ENCODE results near the gene PNPLA8. TPM values are rescaled to one million over a fixed set of nuclear protein-coding genes. Genes with fewer than 3 reads are reported as not detected.

The PNPLA8 gene
- total and polyA plus RNA-seq, 2 of the 4 experiments (the other 2 are of a cell fraction): 7.0 to 14.5 TPM

DNA sequence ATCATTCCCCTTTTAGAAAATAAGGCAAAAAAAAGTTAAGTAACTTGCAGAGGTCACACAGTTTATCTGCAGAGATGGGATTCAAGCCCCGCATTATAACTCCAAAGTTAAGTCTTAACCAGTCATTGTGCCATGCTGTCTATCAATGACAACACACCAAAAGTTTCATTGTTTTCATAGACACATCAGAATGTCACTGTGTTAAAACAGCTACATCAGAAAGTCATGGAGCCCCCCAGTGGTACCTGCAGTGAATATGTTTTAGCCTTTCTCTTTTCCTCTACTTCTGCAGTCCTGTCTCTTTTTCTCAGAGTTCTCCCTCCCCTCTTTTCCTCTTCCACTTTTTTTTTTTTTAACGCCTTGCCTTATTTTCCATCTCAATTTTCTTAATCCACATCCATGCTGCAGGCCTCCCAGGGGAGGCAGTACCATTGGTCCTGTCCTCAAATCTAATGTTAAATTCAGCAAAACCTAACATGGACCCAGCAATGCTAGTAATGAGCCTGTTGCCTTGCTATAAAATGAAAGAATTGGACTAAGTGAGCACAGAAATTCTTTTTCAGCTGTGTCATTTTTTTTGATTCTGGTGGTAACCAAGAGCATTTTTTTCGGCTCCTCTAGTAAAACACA lies 65.9 kb downstream of the PNPLA8 start:
- H2AK5ac ChIP-seq (ENCODE audit: low read depth, low read length): no peak overlapping the region
- no peaks in the 10 kb centered on the region for H3K36me3 ChIP-seq (ENCODE audit: control insufficient read depth, insufficient read depth, low read length)
- no peak overlapping the region for H2AK9ac ChIP-seq (replicated peaks; ENCODE audit: low read depth, low read length, poor library complexity)
- H2BK5ac ChIP-seq (ENCODE audit: low read depth, low read length, poor library complexity, severe bottlenecking): no peak overlapping the region
- H3K4me2 ChIP-seq (ENCODE audit: low read depth, low read length): no peak overlapping the region
- H3K27me3 ChIP-seq (ENCODE audit: control insufficient read depth, insufficient read depth, low read length): peaks cover 37% of the 10 kb centered on the region
- no peak overlapping the region for H2BK120ac ChIP-seq (ENCODE audit: low read depth, low read length)
- H3K27ac ChIP-seq (ENCODE audit: insufficient read depth, low read length): no peak overlapping the region
- ATAC-seq (ENCODE audit: low read depth): peak; percentile 51; the same call in 1 of the 2 replicates
- DNase-seq: no peak
- H2BK20ac ChIP-seq (ENCODE audit: low read depth, low read length): no peak overlapping the region
- no peaks in the 10 kb centered on the region for H4K20me1 ChIP-seq (ENCODE audit: insufficient read depth, low read length)
- intact Hi-C loops (cut with micrococcal nuclease) (loop anchor here (1.0 kb wide), 1 partner anchor 279 kb away; no protein-coding TSS in a partner anchor), dilution Hi-C loops (cut with HindIII; ENCODE audit: low sequenced_read_pairs, unreplicated experiment) (no loop called here), in situ Hi-C loops (cut with MboI; ENCODE audit: low sequenced_read_pairs) (no loop called here)
- TF ChIP-seq RAD21 (IDR thresholded peaks at IDR 0.05; ENCODE audit: low read length) (peak; percentile 33; the same call in 1 of the 2 replicates), CTCF (conservative IDR thresholded peaks at IDR 0.05; ENCODE audit: low read depth, low read length) (peak; percentile 45), POLR2A (IDR thresholded peaks at IDR 0.05; ENCODE audit: low read depth, low read length) (no peak), FOS (IDR thresholded peaks at IDR 0.05; ENCODE audit: low read depth, low read length) (no peak), SMC3 (IDR thresholded peaks at IDR 0.05; ENCODE audit: low read depth, low read length) (peak; percentile 20; the same call in 1 of the 2 replicates)
- no peaks in the 10 kb centered on the region for H3K9me3 ChIP-seq (ENCODE audit: control insufficient read depth, insufficient read depth, low read length)
- no peak overlapping the region for H3K14ac ChIP-seq (replicated peaks; ENCODE audit: low read depth, low read length)
- no peaks in the 10 kb centered on the region; the same call in 1 of the 2 replicates for H3K4me1 ChIP-seq (ENCODE audit: control insufficient read depth, insufficient read depth, low read length)
- no TSS peak for BruUV-seq (replicated peaks)
- ChIA-PET CTCF (interaction anchor here (0.8 to 1.1 kb wide), 3 partner anchors 12 to 279 kb away, joined by 3 to 4 read pairs (median 4); no protein-coding TSS in a partner anchor), POLR2A (ENCODE audit: unreplicated experiment) (no interaction called here)
- H3K9ac ChIP-seq (ENCODE audit: low read depth, low read length): no peak overlapping the region
- H3K56ac ChIP-seq (ENCODE audit: extremely low read depth, insufficient read depth, low read length): no peak overlapping the region
- WGBS, 2 experiments (ENCODE audit: extremely low coverage in 2 of 2, insufficient read length in 1 of 2): no CpG with 5 or more reads among the region's 3 CpGs
- H3K79me1 ChIP-seq (ENCODE audit: low read depth in 1 of 2, low read length in 2 of 2): no peaks in the 10 kb centered on the region
- H4K5ac ChIP-seq (ENCODE audit: low read depth, low read length): no peak overlapping the region
- H3K9me1 ChIP-seq (ENCODE audit: insufficient read depth, low read length): no peaks in the 10 kb centered on the region; the same call in 1 of the 2 replicates
- H3K4ac ChIP-seq (ENCODE audit: low read depth, low read length): no peak overlapping the region
- H2AFZ ChIP-seq (replicated peaks; ENCODE audit: low read length, poor library complexity): no peak overlapping the region
- H3K18ac ChIP-seq (ENCODE audit: low read depth, low read length): no peak overlapping the region
- no peak overlapping the region for H4K91ac ChIP-seq (ENCODE audit: insufficient read depth, low read depth, low read length)
- H3K4me3 ChIP-seq (ENCODE audit: insufficient read depth, low read depth, low read length): no peak overlapping the region
- H3K23ac ChIP-seq (ENCODE audit: low read depth, low read length): no peak overlapping the region
- H2BK15ac ChIP-seq (ENCODE audit: low read depth, low read length): no peak overlapping the region
- H4K8ac ChIP-seq (ENCODE audit: low read depth in 2 of 2, low read length in 2 of 2): no peak overlapping the region

Measured in IMR-90 (cell line).